Subcutaneous adipose tissue (tissue), 4 donors: ENCODE measurements around the gene HSPB6. TPM values are rescaled to one million over a fixed set of nuclear protein-coding genes. Genes with fewer than 3 reads are reported as not detected.

Experiments used
- total RNA-seq, 4 donors: library from RNA; depleted of rRNA; stranded (reverse); fragments of >200 nt; gene quantifications; one replicate each; pipeline ENCODE4 v1.1.0, GENCODE V29; 2016
- TF ChIP-seq, protein P1 (sequence below): fragments of 450-650 bp; IDR thresholded peaks from one replicate; pipeline ENCODE4 v1.5.1; 2016; ENCODE audit warnings: low read depth, mild to moderate bottlenecking, control low read depth, antibody characterized with exemption, moderate library complexity

Gene HSPB6
- total RNA-seq, 4 donors from 2014 or later: 50.1 to 554 (median 117) TPM

DNA sequence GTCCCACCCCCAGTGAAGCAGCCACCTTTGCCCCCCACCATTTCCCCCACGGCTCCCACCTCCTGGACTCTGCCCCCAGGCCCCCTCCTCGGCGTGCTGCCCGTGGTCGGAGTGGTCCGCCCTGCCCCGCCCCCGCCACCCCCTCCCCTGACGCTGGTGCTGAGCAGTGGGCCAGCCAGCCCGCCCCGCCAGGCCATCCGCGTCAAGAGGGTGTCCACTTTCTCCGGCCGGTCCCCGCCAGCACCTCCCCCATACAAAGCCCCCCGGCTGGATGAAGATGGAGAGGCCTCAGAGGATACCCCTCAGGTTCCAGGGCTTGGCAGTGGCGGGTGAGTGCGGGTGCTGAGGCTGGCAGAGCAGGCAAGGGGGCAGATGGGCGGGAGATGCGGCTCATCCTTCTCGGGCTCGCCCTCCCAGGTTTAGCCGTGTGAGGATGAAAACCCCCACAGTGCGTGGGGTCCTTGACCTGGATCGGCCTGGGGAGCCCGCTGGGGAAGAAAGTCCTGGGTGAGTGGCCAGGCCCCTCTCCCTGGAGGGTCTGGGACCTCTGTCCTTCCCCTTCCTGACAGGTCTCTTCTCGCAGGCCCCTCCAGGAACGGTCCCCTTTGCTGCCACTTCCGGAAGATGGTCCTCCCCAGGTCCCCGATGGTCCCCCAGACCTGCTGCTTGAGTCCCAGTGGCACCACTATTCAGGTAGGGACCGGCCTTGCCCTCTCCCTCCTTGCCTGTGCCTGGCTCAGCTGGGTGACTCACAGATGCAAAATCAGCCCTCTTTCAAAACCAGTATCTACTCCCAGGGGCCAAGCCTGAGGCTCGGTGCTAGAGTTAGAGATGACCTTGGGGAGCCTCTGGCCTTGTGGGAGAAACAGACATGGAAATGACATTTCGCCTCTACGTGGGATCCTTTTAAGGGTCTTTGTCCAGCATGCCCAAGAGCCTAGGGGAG is 23.4 kb downstream of the HSPB6 start:
- TF ChIP-seq, protein P1, sequence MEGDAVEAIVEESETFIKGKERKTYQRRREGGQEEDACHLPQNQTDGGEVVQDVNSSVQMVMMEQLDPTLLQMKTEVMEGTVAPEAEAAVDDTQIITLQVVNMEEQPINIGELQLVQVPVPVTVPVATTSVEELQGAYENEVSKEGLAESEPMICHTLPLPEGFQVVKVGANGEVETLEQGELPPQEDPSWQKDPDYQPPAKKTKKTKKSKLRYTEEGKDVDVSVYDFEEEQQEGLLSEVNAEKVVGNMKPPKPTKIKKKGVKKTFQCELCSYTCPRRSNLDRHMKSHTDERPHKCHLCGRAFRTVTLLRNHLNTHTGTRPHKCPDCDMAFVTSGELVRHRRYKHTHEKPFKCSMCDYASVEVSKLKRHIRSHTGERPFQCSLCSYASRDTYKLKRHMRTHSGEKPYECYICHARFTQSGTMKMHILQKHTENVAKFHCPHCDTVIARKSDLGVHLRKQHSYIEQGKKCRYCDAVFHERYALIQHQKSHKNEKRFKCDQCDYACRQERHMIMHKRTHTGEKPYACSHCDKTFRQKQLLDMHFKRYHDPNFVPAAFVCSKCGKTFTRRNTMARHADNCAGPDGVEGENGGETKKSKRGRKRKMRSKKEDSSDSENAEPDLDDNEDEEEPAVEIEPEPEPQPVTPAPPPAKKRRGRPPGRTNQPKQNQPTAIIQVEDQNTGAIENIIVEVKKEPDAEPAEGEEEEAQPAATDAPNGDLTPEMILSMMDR: no peak

DNA sequence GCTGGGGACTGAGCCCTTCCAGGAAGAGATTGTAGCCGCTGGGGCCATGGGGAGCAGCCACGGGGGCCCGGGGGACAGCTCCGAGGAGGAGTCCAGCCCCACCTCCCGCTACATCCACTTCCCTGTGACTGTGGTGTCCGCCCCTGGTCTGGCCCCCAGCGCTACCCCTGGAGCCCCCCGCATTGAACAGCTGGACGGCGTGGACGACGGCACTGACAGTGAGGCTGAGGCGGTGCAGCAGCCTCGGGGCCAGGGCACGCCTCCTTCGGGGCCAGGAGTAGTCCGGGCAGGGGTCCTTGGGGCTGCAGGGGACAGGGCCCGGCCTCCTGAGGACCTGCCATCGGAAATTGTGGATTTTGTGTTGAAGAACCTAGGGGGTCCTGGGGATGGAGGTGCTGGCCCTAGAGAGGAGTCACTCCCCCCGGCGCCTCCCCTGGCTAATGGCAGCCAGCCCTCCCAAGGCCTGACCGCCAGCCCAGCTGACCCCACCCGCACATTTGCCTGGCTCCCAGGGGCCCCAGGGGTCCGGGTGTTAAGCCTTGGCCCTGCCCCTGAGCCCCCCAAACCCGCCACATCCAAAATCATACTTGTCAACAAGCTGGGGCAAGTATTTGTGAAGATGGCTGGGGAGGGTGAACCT is 24.2 kb downstream of the HSPB6 start:
- TF ChIP-seq, protein P1: no peak

- TF ChIP-seq, protein P1: no peak
Measured at GRCh38 chr19:35731779-35732405, 24.9 kb downstream of the HSPB6 start.

GRCh38 chr19:35731353-35731752 is 25.5 kb downstream of the HSPB6 start:
- TF ChIP-seq, protein P1: no peak

- TF ChIP-seq, protein P1: no peak
Measured at GRCh38 chr19:35730326-35730725, 26.5 kb downstream of the HSPB6 start.

- TF ChIP-seq, protein P1: no peak
Measured at GRCh38 chr19:35729763-35730162, 27.1 kb downstream of the HSPB6 start.

GRCh38 chr19:35729021-35729420 is 27.8 kb downstream of the HSPB6 start:
- TF ChIP-seq, protein P1: no peak
